Measurements from ENCODE around the gene DIP2C. TPM values are rescaled to one million over a fixed set of nuclear protein-coding genes. Genes with fewer than 3 reads are reported as not detected.

Gene DIP2C
- total RNA-seq, 2 donors from 2014 or later: 9.6 to 11.9 TPM

DNA sequence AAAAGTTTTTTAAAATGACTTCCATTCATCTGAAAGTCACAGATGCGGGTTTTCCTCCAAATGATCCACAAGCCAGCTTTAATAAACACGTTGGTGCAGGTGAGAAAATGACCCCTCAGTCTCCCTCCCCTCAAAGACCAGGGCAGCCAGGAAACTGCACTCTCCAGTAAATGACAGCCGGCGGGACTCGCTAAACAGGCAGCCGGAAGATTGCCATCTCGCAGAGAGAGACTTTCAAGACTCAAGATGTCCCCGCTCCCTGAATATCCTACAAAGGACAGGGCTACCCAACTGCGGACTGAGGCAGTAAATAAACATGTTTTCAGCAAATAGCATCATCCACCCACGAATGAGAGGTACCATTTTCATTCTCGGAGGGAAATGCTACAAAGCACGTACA is 116.8 kb downstream of the DIP2C start:
- ATAC-seq: no peak
- Histone ChIP-seq H3K4me3 (no peak overlapping the region), H3K27ac (no peak overlapping the region), H3K36me3 (replicated peaks in 1 of 2; ENCODE audit: insufficient read depth in 1 of 2, low read depth in 2 of 2) (no peaks in the 10 kb centered on the region), H3K4me1 (peaks cover 10% of the 10 kb centered on the region), H3K9me3 (no peaks in the 10 kb centered on the region), H3K27me3 (no peaks in the 10 kb centered on the region)
- no peak for DNase-seq
- TF ChIP-seq, protein P1, sequence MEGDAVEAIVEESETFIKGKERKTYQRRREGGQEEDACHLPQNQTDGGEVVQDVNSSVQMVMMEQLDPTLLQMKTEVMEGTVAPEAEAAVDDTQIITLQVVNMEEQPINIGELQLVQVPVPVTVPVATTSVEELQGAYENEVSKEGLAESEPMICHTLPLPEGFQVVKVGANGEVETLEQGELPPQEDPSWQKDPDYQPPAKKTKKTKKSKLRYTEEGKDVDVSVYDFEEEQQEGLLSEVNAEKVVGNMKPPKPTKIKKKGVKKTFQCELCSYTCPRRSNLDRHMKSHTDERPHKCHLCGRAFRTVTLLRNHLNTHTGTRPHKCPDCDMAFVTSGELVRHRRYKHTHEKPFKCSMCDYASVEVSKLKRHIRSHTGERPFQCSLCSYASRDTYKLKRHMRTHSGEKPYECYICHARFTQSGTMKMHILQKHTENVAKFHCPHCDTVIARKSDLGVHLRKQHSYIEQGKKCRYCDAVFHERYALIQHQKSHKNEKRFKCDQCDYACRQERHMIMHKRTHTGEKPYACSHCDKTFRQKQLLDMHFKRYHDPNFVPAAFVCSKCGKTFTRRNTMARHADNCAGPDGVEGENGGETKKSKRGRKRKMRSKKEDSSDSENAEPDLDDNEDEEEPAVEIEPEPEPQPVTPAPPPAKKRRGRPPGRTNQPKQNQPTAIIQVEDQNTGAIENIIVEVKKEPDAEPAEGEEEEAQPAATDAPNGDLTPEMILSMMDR (IDR thresholded peaks at IDR 0.05): no peak
- TF ChIP-seq POLR2A (IDR thresholded peaks at IDR 0.05): no peak
- intact Hi-C loops (cut with DNase I): no loop called here
- WGBS, 2 donors: 78 to 89% methylated on average over 11 to 12 of the region's 12 CpGs

DNA sequence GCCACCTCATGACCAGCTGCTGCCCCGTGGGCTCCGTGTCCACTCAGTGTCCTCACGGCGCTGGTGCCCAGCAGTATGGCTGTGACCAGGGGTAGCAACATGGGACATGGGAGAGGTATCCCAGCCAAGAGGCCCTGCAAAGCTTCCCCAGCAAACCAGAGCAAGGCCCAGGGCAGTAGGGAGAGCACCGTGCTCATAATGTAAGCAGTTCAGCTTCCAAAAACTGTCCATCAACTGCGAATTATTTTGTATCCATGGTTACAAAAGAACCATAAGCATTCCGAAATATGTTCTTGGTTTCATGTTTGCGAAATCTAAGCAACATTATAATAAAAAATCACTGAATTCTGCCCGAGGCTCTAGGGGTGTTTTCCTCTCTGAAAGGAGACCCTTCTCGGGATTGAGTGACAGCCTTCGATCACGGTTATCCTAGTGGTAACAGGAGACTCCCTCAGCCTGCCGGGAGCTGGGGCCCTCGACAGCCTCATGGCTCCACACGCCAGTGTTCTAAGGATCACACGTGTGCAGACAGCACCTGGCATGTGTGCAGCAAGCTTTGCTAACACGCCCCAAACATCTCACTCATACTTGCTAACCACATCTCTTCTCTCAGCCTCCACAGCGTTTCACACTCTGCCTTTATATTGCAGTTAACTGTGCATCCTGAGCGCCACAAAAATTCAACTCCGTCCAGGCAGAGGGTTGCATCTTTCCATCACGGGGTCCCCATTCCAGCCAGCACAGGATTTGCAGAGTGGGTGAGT is 117.6 kb downstream of the DIP2C start:
- WGBS, 2 donors: 91 to 92% methylated on average over 21 of the region's 21 CpGs
- no peak for TF ChIP-seq POLR2A (IDR thresholded peaks at IDR 0.05)
- TF ChIP-seq, protein P1 (IDR thresholded peaks at IDR 0.05): no peak
- no peak for DNase-seq
- H3K4me3 ChIP-seq: no peak overlapping the region
- H3K9me3 ChIP-seq: no peaks in the 10 kb centered on the region
- intact Hi-C loops (cut with DNase I): no loop called here
- no peaks in the 10 kb centered on the region for H3K36me3 ChIP-seq (replicated peaks in 1 of 2; ENCODE audit: insufficient read depth in 1 of 2, low read depth in 2 of 2)
- H3K27me3 ChIP-seq: no peaks in the 10 kb centered on the region
- H3K4me1 ChIP-seq: peaks cover 10% of the 10 kb centered on the region
- H3K27ac ChIP-seq: no peak overlapping the region
- no peak for ATAC-seq

DNA sequence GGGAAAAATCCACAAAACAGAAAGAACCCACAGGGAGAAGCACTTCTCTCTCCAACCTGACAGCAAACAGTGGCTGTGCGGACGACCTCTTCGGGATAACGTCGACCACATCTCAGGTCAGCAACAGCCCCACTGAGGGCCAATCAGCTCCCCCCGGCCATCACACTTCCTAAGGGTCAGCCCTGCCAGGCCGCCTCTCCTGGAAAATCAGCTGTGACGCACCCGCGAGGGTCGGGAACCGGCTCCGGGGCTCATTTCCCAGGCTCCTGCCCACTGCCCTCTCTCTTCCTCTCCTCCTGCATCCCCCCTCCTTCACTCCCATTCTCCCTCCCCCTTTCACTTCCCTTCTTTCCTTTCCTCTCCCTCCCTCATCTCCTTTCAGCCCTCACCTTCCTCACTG is 118.3 kb downstream of the DIP2C start:
- Histone ChIP-seq H3K27me3 (no peaks in the 10 kb centered on the region), H3K36me3 (replicated peaks in 1 of 2; ENCODE audit: insufficient read depth in 1 of 2, low read depth in 2 of 2) (no peaks in the 10 kb centered on the region), H3K4me3 (no peak overlapping the region), H3K9me3 (no peaks in the 10 kb centered on the region), H3K27ac (no peak overlapping the region), H3K4me1 (peaks cover 9% of the 10 kb centered on the region)
- DNase-seq (no peak), ATAC-seq (no peak)
- intact Hi-C loops (cut with DNase I): no loop called here
- TF ChIP-seq, protein P1 (IDR thresholded peaks at IDR 0.05): no peak
- TF ChIP-seq POLR2A (IDR thresholded peaks at IDR 0.05): no peak
- 79 to 85% methylated on average over 11 to 13 of the region's 13 CpGs for WGBS, 2 donors

DNA sequence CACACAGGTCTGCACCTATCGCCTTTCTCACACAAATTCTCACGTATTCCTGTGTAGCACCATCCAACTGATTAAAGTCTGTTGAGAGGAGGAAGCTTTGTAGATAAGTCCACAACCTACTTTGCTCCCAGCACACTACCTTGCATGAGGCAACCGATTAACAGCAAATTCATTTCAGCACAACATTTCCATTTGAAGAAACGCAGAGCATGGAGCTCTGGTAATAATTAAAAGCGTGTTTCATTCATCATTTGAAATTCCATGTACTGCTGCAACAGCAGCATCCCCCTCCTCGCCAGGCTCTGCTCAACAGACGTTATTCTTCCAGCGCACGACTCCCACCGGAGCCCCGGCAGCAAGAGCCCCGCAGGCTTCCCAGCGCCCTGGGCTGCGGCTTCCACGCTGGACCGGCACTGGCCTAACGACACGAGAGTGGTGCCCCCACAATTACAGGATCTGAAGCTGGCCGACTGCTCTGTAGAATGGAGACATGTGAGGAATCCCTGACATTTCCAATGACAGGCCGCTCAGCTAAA is 118.8 kb downstream of the DIP2C start:
- DNase-seq (no peak), ATAC-seq (no peak)
- Histone ChIP-seq H3K9me3 (no peaks in the 10 kb centered on the region), H3K27ac (no peak overlapping the region), H3K4me3 (no peak overlapping the region), H3K36me3 (replicated peaks in 1 of 2; ENCODE audit: insufficient read depth in 1 of 2, low read depth in 2 of 2) (no peaks in the 10 kb centered on the region), H3K27me3 (no peaks in the 10 kb centered on the region), H3K4me1 (peaks cover 4% of the 10 kb centered on the region)
- intact Hi-C loops (cut with DNase I): no loop called here
- TF ChIP-seq, protein P1 (IDR thresholded peaks at IDR 0.05): no peak
- TF ChIP-seq POLR2A (IDR thresholded peaks at IDR 0.05): no peak
- WGBS, 2 donors: 73 to 81% methylated on average over 7 to 20 of the region's 20 CpGs
